IPS-18a (cell line): Measurements from ENCODE around the gene THBS3.
"Not testable (repeated sequence)": the region's sequence is repeated elsewhere in the genome, so short reads cannot be mapped to it uniquely, and the experiment has no call there.

Experiments used
- H3K27ac ChIP-seq: one replicate; pipeline ENCODE4 v1.5.1; 2013; ENCODE audit warnings: low read length
- H3K27me3 ChIP-seq: one replicate; pipeline ENCODE4 v1.6.1; 2013; ENCODE audit warnings: mild to moderate bottlenecking, low read length; ENCODE audit not compliant: control insufficient read depth, insufficient read depth
- H3K36me3 ChIP-seq: one replicate; pipeline ENCODE4 v1.6.1; 2013; ENCODE audit warnings: low read depth, low read length; ENCODE audit not compliant: control insufficient read depth
- H3K4me1 ChIP-seq: one replicate; pipeline ENCODE4 v1.6.1; 2013; ENCODE audit warnings: low read depth, low read length; ENCODE audit not compliant: control insufficient read depth
- H3K4me3 ChIP-seq: one replicate; pipeline ENCODE4 v1.5.1; 2013; ENCODE audit warnings: low read length
- H3K9ac ChIP-seq: one replicate; pipeline ENCODE4 v1.6.1; 2013; ENCODE audit warnings: mild to moderate bottlenecking, low read length, moderate library complexity
- H3K9me3 ChIP-seq: one replicate; pipeline ENCODE4 v1.6.1; 2013; ENCODE audit warnings: low read depth, low read length; ENCODE audit not compliant: control insufficient read depth

THBS3 gene

GRCh38 chr1:155193275-155193990, 14.3 kb downstream of the THBS3 start:
- Histone ChIP-seq H3K27ac (peak overlapping the region; percentile 96), H3K36me3 (peaks cover 21% of the 10 kb centered on the region), H3K4me1 (peaks cover 17% of the 10 kb centered on the region), H3K9me3 (no peaks in the 10 kb centered on the region), H3K27me3 (no peaks in the 10 kb centered on the region), H3K9ac (peak overlapping the region; percentile 99), H3K4me3 (peak overlapping the region; percentile 99)

- Histone ChIP-seq H3K9ac (peak overlapping the region; percentile 99), H3K27me3 (no peaks in the 10 kb centered on the region), H3K4me3 (peak overlapping the region; percentile 99), H3K27ac (peak overlapping the region; percentile 12), H3K9me3 (no peaks in the 10 kb centered on the region), H3K36me3 (peaks cover 13% of the 10 kb centered on the region), H3K4me1 (peaks cover 17% of the 10 kb centered on the region)
Observed at GRCh38 chr1:155192346-155193274, 15.1 kb downstream of the THBS3 start.

DNA sequence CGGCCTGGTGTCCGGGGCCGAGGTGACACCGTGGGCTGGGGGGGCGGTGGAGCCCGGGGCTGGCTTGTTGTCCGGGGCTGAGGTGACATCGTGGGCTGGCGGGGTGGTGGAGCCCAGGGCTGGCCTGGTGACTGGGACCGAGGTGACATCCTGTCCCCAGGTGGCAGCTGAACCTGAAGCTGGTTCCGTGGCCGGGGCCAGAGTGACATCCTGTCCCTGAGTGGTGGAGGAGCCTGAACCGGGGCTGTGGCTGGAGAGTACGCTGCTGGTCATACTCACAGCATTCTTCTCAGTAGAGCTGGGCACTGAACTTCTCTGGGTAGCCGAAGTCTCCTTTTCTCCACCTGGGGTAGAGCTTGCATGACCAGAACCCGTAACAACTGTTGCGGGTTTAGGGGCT, 15.8 kb downstream of the THBS3 start:
- Histone ChIP-seq H3K27me3 (no peaks in the 10 kb centered on the region), H3K36me3 (peaks cover 6% of the 10 kb centered on the region), H3K9ac (no peak overlapping the region), H3K4me1 (peaks cover 10% of the 10 kb centered on the region), H3K4me3 (no peak overlapping the region), H3K27ac (no peak overlapping the region), H3K9me3 (no peaks in the 10 kb centered on the region)

DNA sequence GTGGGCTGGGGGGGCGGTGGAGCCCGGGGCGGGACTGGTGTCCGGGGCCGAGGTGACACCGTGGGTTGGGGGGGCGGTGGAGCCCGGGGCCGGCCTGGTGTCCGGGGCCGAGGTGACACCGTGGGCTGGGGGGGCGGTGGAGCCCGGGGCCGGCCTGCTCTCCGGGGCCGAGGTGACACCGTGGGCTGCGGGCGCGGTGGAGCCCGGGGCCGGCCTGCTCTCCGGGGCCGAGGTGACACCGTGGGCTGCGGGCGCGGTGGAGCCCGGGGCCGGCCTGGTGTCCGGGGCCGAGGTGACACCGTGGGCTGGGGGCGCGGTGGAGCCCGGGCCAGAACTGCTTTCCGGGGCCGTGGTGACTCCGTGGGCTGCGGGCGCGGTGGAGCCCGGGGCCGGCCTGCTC, 17.8 kb downstream of the THBS3 start:
- H3K4me1 ChIP-seq, result peaks cover 20% of the 10 kb centered on the region
- H3K9ac ChIP-seq, H3K36me3 ChIP-seq, H3K4me3 ChIP-seq, H3K27ac ChIP-seq, H3K27me3 ChIP-seq, H3K9me3 ChIP-seq: not testable (repeated sequence)

- Histone ChIP-seq H3K9me3 (no peaks in the 10 kb centered on the region), H3K9ac (no peak overlapping the region), H3K4me3 (no peak overlapping the region), H3K36me3 (peaks cover 5% of the 10 kb centered on the region), H3K4me1 (peaks cover 15% of the 10 kb centered on the region), H3K27ac (no peak overlapping the region), H3K27me3 (no peaks in the 10 kb centered on the region)
Observed at GRCh38 chr1:155188268-155188667, 19.4 kb downstream of the THBS3 start.

DNA sequence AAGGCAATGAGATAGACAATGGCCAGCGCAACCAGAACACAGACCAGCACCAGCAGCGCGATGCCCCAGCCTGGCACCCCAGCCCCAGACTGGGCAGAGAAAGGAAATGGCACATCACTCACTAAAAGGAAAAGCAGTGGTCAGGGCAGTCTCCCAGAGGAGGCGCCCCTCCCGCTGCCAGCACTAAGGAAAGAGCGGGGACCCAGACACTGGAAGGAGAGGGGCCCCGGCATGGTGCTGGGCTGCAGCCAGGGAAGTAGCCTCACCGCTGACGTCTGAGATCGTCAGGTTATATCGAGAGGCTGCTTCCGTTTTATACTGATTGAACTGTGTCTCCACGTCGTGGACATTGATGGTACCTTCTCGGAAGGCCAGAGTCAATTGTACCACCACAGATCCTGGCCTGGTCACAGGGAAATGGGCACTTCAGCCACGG, 20.2 kb downstream of the THBS3 start:
- Histone ChIP-seq H3K9ac (no peak overlapping the region), H3K4me1 (peaks cover 15% of the 10 kb centered on the region), H3K36me3 (peaks cover 5% of the 10 kb centered on the region), H3K27me3 (no peaks in the 10 kb centered on the region), H3K4me3 (no peak overlapping the region), H3K9me3 (no peaks in the 10 kb centered on the region), H3K27ac (no peak overlapping the region)

GRCh38 chr1:155186794-155187455, 20.8 kb downstream of the THBS3 start:
- peaks cover 5% of the 10 kb centered on the region for H3K36me3 ChIP-seq
- no peaks in the 10 kb centered on the region for H3K27me3 ChIP-seq
- no peaks in the 10 kb centered on the region for H3K9me3 ChIP-seq
- peaks cover 15% of the 10 kb centered on the region for H3K4me1 ChIP-seq
- no peak overlapping the region for H3K4me3 ChIP-seq
- no peak overlapping the region for H3K9ac ChIP-seq
- no peak overlapping the region for H3K27ac ChIP-seq

- H3K27ac ChIP-seq, result no peak overlapping the region
- H3K4me1 ChIP-seq, result peaks cover 15% of the 10 kb centered on the region
- no peak overlapping the region for H3K9ac ChIP-seq
- H3K4me3 ChIP-seq, result peak overlapping the region; percentile 14
- peaks cover 12% of the 10 kb centered on the region for H3K36me3 ChIP-seq
- H3K9me3 ChIP-seq, result no peaks in the 10 kb centered on the region
- no peaks in the 10 kb centered on the region for H3K27me3 ChIP-seq
Observed at GRCh38 chr1:155186067-155186793, 21.5 kb downstream of the THBS3 start.

DNA sequence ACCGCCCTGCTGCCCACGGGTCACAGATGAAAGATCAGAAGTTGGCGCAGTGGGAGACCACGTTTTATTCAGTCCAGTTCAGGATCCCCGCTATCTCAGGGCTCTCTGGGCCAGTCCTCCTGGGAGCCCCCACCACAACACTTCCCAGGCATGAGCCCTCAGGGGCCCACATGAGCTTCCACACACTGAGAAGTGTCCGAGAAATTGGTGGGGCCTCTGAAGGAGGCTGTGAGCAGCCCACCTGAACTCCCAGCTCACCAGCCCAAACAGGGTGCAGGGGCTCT, 22.0 kb downstream of the THBS3 start:
- no peak overlapping the region for H3K27ac ChIP-seq
- peaks cover 13% of the 10 kb centered on the region for H3K36me3 ChIP-seq
- H3K9me3 ChIP-seq, result no peaks in the 10 kb centered on the region
- peak overlapping the region; percentile 14 for H3K4me3 ChIP-seq
- no peaks in the 10 kb centered on the region for H3K27me3 ChIP-seq
- H3K4me1 ChIP-seq, result peaks cover 15% of the 10 kb centered on the region
- no peak overlapping the region for H3K9ac ChIP-seq

DNA sequence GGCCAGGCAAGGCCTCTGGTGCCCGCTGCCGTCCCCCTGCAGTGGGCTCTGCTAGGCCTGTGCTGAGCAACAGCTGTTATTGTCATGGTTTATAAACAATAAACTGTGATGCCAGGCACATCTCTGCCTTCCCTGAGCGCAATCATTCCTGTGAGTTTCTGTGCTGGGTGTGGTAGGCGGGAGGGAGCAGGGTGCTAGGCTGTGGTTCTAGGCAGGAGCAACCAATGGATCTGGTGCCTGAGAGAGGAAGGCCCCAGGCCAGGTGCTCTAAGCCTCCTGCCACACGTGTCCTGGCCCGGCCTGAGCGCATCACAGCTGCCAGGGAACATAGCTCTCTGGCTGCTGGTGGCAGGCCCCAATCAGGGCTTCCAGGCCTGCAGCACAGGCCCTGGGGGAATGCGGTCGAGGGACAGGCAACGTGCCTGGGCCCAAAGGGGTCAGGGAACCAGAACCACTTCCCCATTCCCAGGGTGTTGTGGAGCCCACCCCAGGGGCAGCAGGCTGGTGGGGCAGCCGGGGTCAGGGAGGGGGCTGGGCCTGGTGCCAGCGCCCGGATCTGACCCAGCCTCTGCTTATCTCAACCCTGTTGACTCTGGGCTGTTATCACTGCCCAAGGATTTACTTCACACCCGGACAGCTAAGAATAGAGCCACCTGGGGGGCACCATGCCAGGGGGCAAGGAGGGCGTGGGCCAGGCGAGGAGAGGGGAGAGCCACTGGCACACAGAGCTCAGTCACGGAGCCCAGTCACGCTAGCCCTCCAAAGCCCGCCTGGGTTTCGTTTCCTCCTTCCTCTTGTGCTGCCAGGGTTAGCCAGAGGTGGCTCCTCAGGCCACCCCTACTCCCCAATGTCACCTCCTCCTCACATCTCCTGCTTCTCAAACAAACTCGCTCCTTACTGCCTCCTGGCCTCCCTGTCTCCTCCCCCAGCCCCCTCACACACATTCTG, 22.6 kb downstream of the THBS3 start:
- peaks cover 13% of the 10 kb centered on the region for H3K36me3 ChIP-seq
- H3K27ac ChIP-seq, result no peak overlapping the region
- H3K9ac ChIP-seq, result no peak overlapping the region
- H3K9me3 ChIP-seq, result no peaks in the 10 kb centered on the region
- no peaks in the 10 kb centered on the region for H3K27me3 ChIP-seq
- H3K4me3 ChIP-seq, result no peak overlapping the region
- peaks cover 15% of the 10 kb centered on the region for H3K4me1 ChIP-seq
